ENCODE data around the gene LRRN4. TPM values are rescaled to one million over a fixed set of nuclear protein-coding genes. Genes with fewer than 3 reads are reported as not detected.
A peak's percentile ranks its signal among the peaks of the same experiment; 100 is the strongest.
"Not testable (repeated sequence)": the region's sequence is repeated elsewhere in the genome, so short reads cannot be mapped to it uniquely, and the experiment has no call there.

The LRRN4 gene
- total RNA-seq, 2 experiments from 2014 or later = not detected

- H3K4me1 Mint-ChIP-seq = peaks cover 11% of the 10 kb centered on the region
- no peak overlapping the region for H3K27ac Mint-ChIP-seq
- H3K9me3 Mint-ChIP-seq = no peaks in the 10 kb centered on the region
- no peak for DNase-seq
- POLR2A ChIA-PET = no interaction called here
- H3K36me3 Mint-ChIP-seq (ENCODE audit: low read depth) = peaks cover 53% of the 10 kb centered on the region
- no peaks in the 10 kb centered on the region for H3K27me3 Mint-ChIP-seq
- no peak overlapping the region for H3K4me3 Mint-ChIP-seq
- CTCF ChIA-PET = no interaction called here
Measured at GRCh38 chr20:6038256-6038655, 15.6 kb downstream of the LRRN4 start.

- H3K9me3 Mint-ChIP-seq = no peaks in the 10 kb centered on the region
- H3K36me3 Mint-ChIP-seq (ENCODE audit: low read depth) = peaks cover 51% of the 10 kb centered on the region
- no peaks in the 10 kb centered on the region for H3K27me3 Mint-ChIP-seq
- ChIA-PET CTCF (no interaction called here), POLR2A (no interaction called here)
- DNase-seq = no peak
- peaks cover 11% of the 10 kb centered on the region for H3K4me1 Mint-ChIP-seq
- H3K27ac Mint-ChIP-seq = no peak overlapping the region
- H3K4me3 Mint-ChIP-seq = no peak overlapping the region
Measured at GRCh38 chr20:6037082-6037481, 16.8 kb downstream of the LRRN4 start.

- no peaks in the 10 kb centered on the region for H3K9me3 Mint-ChIP-seq
- DNase-seq = no peak
- ChIA-PET POLR2A (no interaction called here), CTCF (interaction anchor here (0.7 kb wide), 1 partner anchor 37 kb away, joined by 3 read pairs; no protein-coding TSS in a partner anchor)
- no peak overlapping the region for H3K4me3 Mint-ChIP-seq
- H3K27ac Mint-ChIP-seq = no peak overlapping the region
- H3K36me3 Mint-ChIP-seq (ENCODE audit: low read depth) = peaks cover 44% of the 10 kb centered on the region
- no peaks in the 10 kb centered on the region for H3K27me3 Mint-ChIP-seq
- peaks cover 11% of the 10 kb centered on the region for H3K4me1 Mint-ChIP-seq
Measured at GRCh38 chr20:6036213-6036612, 17.6 kb downstream of the LRRN4 start.

- ChIA-PET POLR2A (interaction anchor here (1.3 kb wide), 1 partner anchor 9 kb away, joined by 3 read pairs; no protein-coding TSS in a partner anchor), CTCF (no interaction called here)
Measured at GRCh38 chr20:6034134-6034969, 19.5 kb downstream of the LRRN4 start.

GRCh38 chr20:6032907-6033306, 21.0 kb downstream of the LRRN4 start:
- H3K27ac Mint-ChIP-seq, CTCF ChIA-PET, H3K9me3 Mint-ChIP-seq, POLR2A ChIA-PET, DNase-seq, H3K27me3 Mint-ChIP-seq, H3K4me3 Mint-ChIP-seq: not testable (repeated sequence)
- peaks cover 15% of the 10 kb centered on the region for H3K4me1 Mint-ChIP-seq
- H3K36me3 Mint-ChIP-seq (ENCODE audit: low read depth) = peaks cover 29% of the 10 kb centered on the region

More at GRCh38 chr20:6034134-6034969, 19.5 kb downstream of the LRRN4 start:
- H3K4me3 Mint-ChIP-seq = no peak overlapping the region
- H3K27ac Mint-ChIP-seq = peak overlapping the region; percentile 11
- no peaks in the 10 kb centered on the region for H3K9me3 Mint-ChIP-seq
- H3K27me3 Mint-ChIP-seq = no peaks in the 10 kb centered on the region
- H3K4me1 Mint-ChIP-seq = peaks cover 15% of the 10 kb centered on the region
- peaks cover 34% of the 10 kb centered on the region for H3K36me3 Mint-ChIP-seq (ENCODE audit: low read depth)
- DNase-seq = no peak

GRCh38 chr20:6030453-6031080, 23.3 kb downstream of the LRRN4 start:
- Mint-ChIP-seq H3K4me3 (no peak overlapping the region), H3K27me3 (no peaks in the 10 kb centered on the region), H3K27ac (peak overlapping the region; percentile 24), H3K9me3 (no peaks in the 10 kb centered on the region), H3K36me3 (ENCODE audit: low read depth) (peaks cover 38% of the 10 kb centered on the region), H3K4me1 (peaks cover 24% of the 10 kb centered on the region)
- ChIA-PET CTCF (no interaction called here), POLR2A (no interaction called here)
- DNase-seq = no peak

GRCh38 chr20:6029538-6029937, 24.3 kb downstream of the LRRN4 start:
- Mint-ChIP-seq H3K9me3 (peaks cover 3% of the 10 kb centered on the region), H3K4me1 (peaks cover 24% of the 10 kb centered on the region), H3K27ac (no peak overlapping the region), H3K4me3 (no peak overlapping the region), H3K27me3 (no peaks in the 10 kb centered on the region), H3K36me3 (ENCODE audit: low read depth) (peaks cover 43% of the 10 kb centered on the region)
- no peak for DNase-seq
- ChIA-PET POLR2A (no interaction called here), CTCF (no interaction called here)

DNA sequence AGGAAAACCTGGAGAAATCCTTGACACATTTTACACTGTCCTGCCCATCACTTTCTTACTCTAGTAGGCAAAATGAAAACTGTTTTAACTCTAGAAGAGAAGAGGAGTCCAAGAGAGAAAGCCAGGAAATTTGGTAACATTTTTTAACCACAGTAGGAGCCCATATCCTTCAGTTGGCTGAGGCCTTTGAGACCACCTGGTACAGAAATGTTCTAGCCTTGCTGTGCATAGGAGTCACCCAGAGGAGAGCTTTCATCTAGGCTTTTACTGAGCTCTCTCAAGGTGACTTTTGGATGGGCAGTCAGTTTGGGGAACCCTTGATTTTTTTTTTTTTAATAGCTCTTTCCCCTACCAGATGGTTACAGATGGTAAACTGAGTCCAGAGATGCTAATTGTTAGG, 25.0 kb downstream of the LRRN4 start:
- CTCF ChIA-PET = no interaction called here
- POLR2A ChIA-PET = no interaction called here

DNA sequence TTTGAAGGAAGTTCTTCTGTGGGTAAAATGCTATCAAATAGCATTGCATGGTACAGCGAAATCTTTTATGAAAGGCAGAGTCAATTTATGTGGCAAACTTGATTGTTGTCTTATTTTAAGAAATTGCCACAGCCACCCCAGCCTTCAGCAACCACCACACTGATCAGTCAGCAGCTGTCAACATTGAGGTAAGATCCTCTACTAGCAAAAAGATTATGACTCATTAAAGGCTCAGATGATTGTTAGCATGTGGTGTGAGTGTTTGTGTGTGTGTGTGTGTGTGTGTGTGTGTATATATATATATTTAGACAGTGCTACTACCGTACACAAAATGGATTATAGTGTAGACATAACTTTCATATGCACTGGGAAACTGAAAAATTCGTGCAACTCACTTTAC, 27.8 kb downstream of the LRRN4 start:
- Mint-ChIP-seq H3K36me3 (ENCODE audit: low read depth) (peaks cover 53% of the 10 kb centered on the region), H3K9me3 (peaks cover 3% of the 10 kb centered on the region), H3K4me1 (peaks cover 15% of the 10 kb centered on the region), H3K27ac (no peak overlapping the region), H3K27me3 (no peaks in the 10 kb centered on the region), H3K4me3 (no peak overlapping the region)
- ChIA-PET CTCF (no interaction called here), POLR2A (interaction anchor here (1.0 kb wide), 1 partner anchor 19 kb away, joined by 3 read pairs; no protein-coding TSS in a partner anchor)
- DNase-seq = no peak

More for the DNA sequence above, 25.0 kb downstream of the LRRN4 start:
- H3K9me3 Mint-ChIP-seq = peaks cover 3% of the 10 kb centered on the region
- DNase-seq = no peak
- H3K4me1 Mint-ChIP-seq = peaks cover 17% of the 10 kb centered on the region
- H3K27me3 Mint-ChIP-seq = no peaks in the 10 kb centered on the region
- H3K27ac Mint-ChIP-seq = no peak overlapping the region
- peaks cover 44% of the 10 kb centered on the region for H3K36me3 Mint-ChIP-seq (ENCODE audit: low read depth)
- no peak overlapping the region for H3K4me3 Mint-ChIP-seq

- Mint-ChIP-seq H3K4me3 (no peak overlapping the region), H3K27me3 (no peaks in the 10 kb centered on the region), H3K27ac (no peak overlapping the region), H3K9me3 (peaks cover 3% of the 10 kb centered on the region), H3K36me3 (ENCODE audit: low read depth) (peaks cover 56% of the 10 kb centered on the region), H3K4me1 (peaks cover 11% of the 10 kb centered on the region)
- no peak for DNase-seq
- CTCF ChIA-PET = interaction anchor here (0.5 kb wide), 1 partner anchor 37 kb away, joined by 3 read pairs; no protein-coding TSS in a partner anchor
- POLR2A ChIA-PET = no interaction called here
Measured at GRCh38 chr20:6024768-6025167, 29.1 kb downstream of the LRRN4 start.

DNA sequence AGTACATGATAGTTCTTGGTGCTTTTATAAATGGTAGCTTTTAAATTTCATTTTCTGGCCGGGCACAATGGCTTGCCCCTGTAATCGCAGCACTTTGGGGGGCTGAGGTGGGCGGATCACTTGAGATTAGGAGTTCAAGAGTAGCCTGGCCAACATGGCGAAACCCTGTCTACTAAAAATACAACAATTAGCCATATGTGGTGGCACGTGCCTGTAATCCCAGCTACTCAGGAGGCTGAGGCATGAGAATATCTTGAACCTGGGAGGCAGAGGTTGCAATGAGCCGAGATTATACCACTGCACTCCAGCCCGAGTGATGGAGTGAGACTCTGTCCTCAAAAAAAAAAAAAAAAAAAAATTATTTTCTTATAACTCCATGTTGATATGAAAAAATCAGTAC, 36.0 kb downstream of the LRRN4 start:
- peaks cover 56% of the 10 kb centered on the region for H3K36me3 Mint-ChIP-seq (ENCODE audit: low read depth)
- ChIA-PET CTCF (no interaction called here), POLR2A (no interaction called here)
- no peaks in the 10 kb centered on the region for H3K27me3 Mint-ChIP-seq
- no peak for DNase-seq
- H3K27ac Mint-ChIP-seq = no peak overlapping the region
- H3K4me1 Mint-ChIP-seq = peaks cover 2% of the 10 kb centered on the region
- H3K9me3 Mint-ChIP-seq = no peaks in the 10 kb centered on the region
- no peak overlapping the region for H3K4me3 Mint-ChIP-seq

DNA sequence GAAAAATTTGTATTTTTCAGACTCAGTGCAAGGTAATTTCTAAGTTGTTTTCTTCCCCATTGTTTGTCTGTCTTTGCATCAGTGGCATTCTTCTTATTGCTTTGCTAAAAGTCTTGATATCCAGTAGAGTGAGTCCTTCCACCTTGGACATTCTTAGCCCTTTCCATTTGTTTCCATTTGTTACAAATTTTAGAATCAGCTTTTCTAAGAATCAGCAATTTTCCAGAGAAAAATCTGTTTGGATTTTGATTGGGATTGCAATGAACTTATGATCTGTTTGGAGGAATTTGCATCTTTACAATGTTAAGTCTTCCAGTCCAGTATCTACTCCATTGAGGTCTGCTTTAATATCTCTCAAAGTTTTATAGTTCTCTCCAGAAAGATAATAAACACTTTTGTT, 36.4 kb downstream of the LRRN4 start:
- Mint-ChIP-seq H3K27me3 (no peaks in the 10 kb centered on the region), H3K27ac (no peak overlapping the region), H3K9me3 (no peaks in the 10 kb centered on the region), H3K4me1 (peaks cover 3% of the 10 kb centered on the region), H3K36me3 (ENCODE audit: low read depth) (peaks cover 56% of the 10 kb centered on the region), H3K4me3 (no peak overlapping the region)
- CTCF ChIA-PET = no interaction called here
- DNase-seq = no peak
- POLR2A ChIA-PET = no interaction called here

DNA sequence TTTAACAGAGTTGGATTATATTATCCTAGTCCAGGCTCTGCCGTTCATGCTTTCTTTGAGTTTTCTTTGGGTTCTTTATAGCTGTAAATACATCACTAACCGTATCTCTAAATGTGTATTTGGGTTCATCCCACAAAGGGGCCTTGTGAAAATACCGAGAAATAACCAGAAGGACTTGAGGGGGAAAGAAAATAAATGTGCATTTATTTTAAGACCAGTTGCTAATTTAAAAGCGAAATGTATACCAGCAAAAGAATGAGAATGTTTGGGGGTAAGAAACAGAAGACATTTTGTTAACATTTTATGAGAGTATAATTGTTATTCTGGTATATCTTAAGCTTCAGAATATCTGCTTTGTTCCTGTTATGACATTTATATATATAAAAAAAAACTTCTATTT, 38.9 kb downstream of the LRRN4 start:
- POLR2A ChIA-PET = no interaction called here
- peaks cover 69% of the 10 kb centered on the region for H3K36me3 Mint-ChIP-seq (ENCODE audit: low read depth)
- no peak overlapping the region for H3K27ac Mint-ChIP-seq
- no peaks in the 10 kb centered on the region for H3K9me3 Mint-ChIP-seq
- peaks cover 6% of the 10 kb centered on the region for H3K4me1 Mint-ChIP-seq
- no peak overlapping the region for H3K4me3 Mint-ChIP-seq
- CTCF ChIA-PET = no interaction called here
- DNase-seq = no peak
- no peaks in the 10 kb centered on the region for H3K27me3 Mint-ChIP-seq

DNA sequence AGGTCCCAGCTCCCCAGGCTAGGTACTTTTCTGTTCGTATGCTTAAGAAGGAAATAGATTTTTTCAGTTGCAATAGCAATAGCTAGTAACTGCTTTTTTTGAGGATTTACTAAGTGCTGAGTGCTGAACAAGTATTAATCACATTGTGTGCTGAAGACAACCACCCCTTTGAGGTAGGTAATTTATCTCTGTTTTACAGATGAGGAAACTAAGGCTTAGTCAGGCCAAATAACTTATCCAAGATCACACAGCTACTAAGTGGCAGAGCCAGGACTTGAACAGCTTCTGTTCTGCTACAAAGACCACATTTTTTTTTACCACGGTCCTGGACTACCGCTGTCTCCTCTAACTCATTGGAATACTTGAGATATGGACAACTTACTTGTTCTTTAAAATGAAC, 39.8 kb downstream of the LRRN4 start:
- Mint-ChIP-seq H3K9me3 (no peaks in the 10 kb centered on the region), H3K36me3 (ENCODE audit: low read depth) (peaks cover 73% of the 10 kb centered on the region), H3K27ac (no peak overlapping the region), H3K27me3 (no peaks in the 10 kb centered on the region), H3K4me1 (peaks cover 6% of the 10 kb centered on the region), H3K4me3 (no peak overlapping the region)
- no peak for DNase-seq
- CTCF ChIA-PET = interaction anchor here (0.5 to 0.9 kb wide), 2 partner anchors 65 to 226 kb away, joined by 3 read pairs; no protein-coding TSS in a partner anchor
- POLR2A ChIA-PET = no interaction called here
